GM19372 (cell line): ENCODE measurements around the gene CDX2.
"Not testable (repeated sequence)": the region's sequence is repeated elsewhere in the genome, so short reads cannot be mapped to it uniquely, and the experiment has no call there.

Source experiments
- ATAC-seq: cut with Tn5 transposase; IDR thresholded peaks from one replicate; pipeline ENCODE4 v1.9.1; 2021; ENCODE audit warnings: mild to moderate bottlenecking, low read depth, moderate library complexity; ENCODE audit not compliant: unreplicated experiment

Gene CDX2

DNA sequence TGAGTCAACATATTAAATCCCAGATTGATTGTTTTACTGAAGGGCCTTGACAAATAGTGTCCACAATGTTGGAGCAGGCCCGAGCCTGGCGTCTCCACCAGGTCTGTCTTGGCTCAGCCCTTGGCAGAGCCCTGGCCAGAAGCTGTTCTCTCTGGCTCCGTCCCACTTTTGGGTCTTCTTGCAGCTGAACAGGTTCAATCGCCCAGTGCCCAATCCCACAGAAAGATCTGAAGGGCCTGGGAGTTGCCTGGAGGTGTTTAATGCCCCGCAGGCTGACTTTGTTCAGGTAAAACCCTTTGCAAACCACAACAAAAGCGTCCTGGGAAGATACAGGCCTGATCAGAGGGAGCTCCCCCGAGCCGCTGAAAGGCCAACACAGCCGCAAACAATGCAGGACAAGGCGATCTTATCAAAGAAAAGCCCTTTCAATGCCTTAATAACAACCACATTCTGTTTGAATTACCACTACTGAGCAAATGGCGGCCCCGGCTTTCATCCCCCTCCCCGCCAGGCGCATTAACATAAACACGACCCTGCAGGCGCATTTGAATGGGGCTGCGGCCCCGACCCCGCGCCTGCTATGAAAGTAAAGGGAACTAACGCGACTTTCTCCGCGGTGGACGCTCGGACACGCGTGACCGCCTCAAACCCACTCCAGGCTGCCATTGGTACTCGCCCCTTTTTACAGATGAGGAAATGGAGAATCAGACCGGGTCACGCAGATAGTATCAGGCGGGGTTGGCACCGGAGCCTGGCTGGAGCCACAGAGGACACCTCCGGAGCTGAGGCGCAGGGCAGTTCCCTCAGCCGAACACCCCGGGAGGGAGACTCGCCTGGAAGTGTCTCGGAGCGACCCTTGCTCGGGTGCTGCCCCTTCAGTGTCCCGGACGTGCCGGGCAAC is 3.1 kb downstream of the CDX2 start:
- ATAC-seq, result no peak

DNA sequence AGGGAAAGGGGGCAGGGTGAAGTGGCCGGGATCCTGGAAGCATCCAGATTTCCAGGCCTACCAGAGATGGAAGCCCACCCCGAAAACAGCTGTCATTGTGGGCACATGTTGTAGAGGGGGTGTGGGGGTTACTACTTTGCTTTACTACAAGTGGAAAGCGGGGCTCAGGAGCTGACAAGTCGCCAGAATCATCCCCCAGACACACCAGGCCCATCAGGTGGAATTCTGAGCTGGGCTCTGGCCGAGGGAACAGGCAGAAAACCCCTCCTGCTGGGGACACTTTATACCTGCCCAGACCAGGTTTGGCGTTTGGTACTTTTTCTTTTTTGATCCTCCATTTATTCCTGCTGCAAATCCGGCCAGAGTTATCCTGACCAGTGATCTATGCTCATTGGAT is 3.8 kb downstream of the CDX2 start:
- no peak for ATAC-seq

DNA sequence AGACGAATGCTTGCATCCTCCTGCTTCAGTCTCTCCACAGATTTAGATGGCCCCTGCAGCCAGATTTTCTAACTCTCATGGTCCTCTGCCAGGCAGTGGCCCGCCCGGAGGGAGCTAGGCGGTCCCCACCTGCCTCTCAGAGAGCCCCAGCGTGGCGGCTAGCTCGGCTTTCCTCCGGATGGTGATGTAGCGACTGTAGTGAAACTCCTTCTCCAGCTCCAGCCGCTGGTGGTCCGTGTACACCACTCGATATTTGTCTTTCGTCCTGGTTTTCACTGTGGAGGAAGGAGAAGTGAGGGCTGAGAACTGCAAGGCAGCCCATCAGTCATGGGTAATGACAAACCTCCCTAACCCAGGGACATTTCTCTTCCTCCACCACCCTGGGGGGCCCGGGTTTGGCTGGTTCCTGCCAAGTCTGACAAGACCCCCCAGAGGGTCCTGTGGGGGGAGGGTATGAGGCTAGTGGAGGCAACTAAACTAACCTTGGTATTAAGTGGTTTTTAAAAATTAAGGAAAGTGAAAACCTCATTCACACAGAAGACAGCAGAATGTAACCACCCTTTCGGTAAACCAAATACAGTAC is 4.3 kb downstream of the CDX2 start:
- no peak for ATAC-seq

GRCh38 chr13:27964206-27964605 is 4.9 kb downstream of the CDX2 start:
- not testable (repeated sequence) for ATAC-seq

- ATAC-seq, result no peak
These were observed 5.6 kb downstream of the CDX2 start for GRCh38 chr13:27963491-27963890.

GRCh38 chr13:27962982-27963381 is 6.1 kb downstream of the CDX2 start:
- ATAC-seq, result no peak

DNA sequence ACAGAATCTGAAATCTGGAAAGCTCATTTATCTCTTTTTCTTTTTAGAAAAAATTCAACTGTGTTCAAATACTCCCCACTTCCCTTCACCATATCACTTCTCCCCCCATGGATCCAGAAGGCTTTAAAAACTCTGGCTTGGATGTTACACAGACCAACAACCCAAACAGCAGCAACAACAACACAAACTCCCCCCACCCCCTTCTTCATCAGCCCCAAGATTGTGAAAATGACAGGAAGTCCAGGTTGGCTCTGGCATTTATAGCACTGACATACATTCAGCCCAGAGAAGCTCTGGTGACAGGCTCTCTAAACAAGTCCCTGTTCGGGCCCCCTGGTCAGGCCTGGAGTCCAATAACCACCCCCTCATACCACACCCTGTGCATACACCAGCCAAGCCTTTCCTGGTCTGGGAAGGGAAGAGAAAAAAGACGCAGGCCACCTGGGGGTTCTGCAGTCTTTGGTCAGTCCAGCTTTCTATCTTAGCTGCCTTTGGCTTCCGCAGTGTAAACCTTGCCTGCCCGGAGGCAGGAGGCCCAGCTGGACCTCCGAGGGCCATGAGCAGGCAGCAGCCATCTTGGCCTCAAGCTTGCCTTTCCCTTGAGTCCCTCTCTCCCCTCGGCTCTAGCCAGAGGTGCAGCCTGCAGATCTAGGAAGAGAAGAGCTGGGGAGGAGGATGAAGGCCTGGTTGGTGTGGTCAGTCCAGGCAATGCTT is 6.8 kb downstream of the CDX2 start:
- ATAC-seq, result no peak

- ATAC-seq, result no peak
These were observed 7.7 kb downstream of the CDX2 start for GRCh38 chr13:27961227-27962085.

- ATAC-seq, result no peak
These were observed 8.5 kb downstream of the CDX2 start for GRCh38 chr13:27960362-27961226.

GRCh38 chr13:27959976-27960361 is 9.1 kb downstream of the CDX2 start:
- no peak for ATAC-seq

DNA sequence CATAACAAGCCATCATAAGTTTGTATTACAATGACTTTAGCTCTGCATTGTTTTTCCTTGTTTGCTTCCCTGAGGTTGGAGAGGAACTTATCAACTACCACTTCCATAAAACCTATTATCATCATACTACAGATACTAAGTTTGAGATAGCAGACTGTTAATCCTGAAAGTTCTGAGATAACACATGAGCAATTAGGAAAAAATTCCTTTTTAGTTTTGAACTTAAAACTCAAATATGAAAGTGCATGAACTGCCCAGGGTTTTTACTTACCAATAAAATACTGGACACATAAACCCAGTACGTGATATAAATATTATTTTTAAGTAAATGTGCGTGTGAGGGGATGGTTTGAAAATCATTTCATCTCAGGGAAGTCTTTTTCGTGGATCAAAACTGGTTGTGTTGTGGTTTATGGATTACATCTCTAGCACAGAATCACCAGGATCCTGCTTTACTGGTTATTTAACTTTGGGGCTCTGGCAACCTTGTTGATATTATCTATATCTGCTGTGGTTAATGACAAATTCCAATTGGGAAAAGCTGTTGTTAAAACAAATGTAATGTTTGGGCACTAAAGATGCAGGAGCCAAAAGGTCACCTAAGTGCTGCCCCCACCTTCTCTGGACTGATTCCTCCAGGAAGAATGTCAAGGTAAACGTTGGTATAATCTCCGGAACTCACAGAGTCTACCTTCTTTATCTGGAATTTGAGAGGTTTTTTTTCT is 12.4 kb downstream of the CDX2 start:
- no peak for ATAC-seq

DNA sequence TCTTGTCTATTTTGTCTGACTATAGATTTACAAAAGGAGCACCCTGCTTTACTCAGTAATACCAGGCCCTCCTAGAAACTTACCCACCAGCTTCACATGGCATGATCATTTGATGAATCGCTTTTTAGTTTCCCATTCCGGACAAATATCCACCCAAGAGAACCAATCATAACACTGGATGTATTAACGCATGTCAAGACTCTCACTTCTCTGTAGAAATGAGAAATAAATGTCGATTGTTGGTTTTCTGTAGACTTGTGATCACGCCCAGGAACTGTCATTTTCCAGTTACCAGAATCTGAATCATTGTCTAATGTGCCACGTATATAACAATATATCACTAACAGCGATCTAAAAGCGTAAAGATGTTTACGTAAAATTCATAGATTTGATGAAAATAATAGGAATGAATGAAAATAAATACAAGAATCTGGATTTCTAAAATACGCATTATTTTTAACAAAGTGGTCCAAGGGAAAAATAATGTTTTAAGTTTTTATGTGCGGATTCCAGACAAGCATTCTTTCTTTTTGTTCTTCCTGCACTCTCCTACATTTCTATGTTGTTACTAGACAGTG is 14.0 kb downstream of the CDX2 start:
- ATAC-seq, result no peak

- ATAC-seq, result peak; percentile 7
These were observed 14.7 kb downstream of the CDX2 start for GRCh38 chr13:27954406-27954851.

GRCh38 chr13:27953676-27954405 is 15.3 kb downstream of the CDX2 start:
- ATAC-seq, result peak; percentile 86

DNA sequence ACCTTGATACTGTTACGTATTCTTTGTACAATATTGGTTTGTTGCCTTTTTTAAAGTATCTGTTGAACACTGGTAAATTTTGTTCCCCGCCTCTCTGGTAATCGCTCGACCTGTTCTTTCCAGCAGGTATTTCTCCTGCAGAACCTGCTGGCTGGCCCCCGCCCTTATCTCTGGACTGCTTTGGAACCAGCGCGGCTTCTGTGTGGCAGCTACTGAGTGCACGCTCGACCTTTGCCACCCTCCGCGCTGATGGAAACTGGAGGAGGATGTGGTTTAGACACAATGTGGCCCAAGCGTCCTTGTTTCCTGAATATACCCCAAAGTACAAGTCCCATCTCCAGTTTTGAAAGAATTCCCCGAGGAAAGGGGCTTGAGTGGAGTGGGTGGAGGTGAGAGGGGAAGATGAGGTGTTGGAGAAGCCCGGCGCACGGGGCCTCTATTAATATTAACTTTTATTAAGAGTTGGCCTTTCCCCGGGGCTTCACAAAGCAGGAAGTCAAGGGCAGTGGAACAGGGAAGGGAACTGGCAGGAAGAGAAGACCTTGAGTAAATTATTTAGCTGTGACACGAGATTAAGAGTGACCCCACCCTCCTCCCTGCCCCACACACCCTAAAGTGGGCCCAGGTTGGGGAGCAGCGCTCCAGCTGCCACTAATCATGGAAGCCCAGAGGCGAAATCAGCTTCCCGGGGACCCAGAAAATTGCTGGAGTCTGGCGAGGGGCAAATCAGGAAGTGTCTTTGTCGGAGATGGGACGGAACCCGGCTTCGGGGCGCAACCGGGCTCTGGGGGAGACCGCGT is 16.0 kb downstream of the CDX2 start:
- ATAC-seq, result no peak

DNA sequence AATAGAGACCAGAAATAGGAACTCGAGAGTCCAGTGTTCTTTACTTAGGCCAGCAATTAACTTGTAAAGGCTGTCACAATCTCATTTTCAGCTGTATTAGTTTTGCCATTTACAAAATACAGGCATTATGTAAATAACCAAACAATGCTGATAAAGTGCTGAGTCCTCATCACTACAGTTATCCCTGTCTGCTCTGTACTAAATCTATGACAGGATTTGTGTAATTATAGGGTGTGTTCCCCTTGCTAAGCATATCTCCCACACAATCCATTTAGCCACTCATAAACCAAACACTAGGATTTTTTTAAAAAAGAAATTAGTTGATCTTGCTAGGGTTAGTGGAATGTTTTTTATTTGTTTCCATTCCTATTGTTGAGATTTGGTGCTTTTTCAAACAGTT is 26.1 kb downstream of the CDX2 start:
- ATAC-seq, result no peak
